GM19193 (cell line): Measurements from ENCODE around the gene SNRPD1.

Experiments
- POLR2A ChIP-seq: IDR thresholded peaks from 4 replicates; pipeline ENCODE4 v1.6.1; 2011; ENCODE audit not compliant: insufficient read depth, insufficient read length; ENCODE audit errors: extremely low read depth

The SNRPD1 gene

GRCh38 chr18:21629089-21629832 is 17.1 kb downstream of the SNRPD1 start:
- TF ChIP-seq POLR2A = no peak

GRCh38 chr18:21632393-21632792 is 20.3 kb downstream of the SNRPD1 start:
- no peak for TF ChIP-seq POLR2A

DNA sequence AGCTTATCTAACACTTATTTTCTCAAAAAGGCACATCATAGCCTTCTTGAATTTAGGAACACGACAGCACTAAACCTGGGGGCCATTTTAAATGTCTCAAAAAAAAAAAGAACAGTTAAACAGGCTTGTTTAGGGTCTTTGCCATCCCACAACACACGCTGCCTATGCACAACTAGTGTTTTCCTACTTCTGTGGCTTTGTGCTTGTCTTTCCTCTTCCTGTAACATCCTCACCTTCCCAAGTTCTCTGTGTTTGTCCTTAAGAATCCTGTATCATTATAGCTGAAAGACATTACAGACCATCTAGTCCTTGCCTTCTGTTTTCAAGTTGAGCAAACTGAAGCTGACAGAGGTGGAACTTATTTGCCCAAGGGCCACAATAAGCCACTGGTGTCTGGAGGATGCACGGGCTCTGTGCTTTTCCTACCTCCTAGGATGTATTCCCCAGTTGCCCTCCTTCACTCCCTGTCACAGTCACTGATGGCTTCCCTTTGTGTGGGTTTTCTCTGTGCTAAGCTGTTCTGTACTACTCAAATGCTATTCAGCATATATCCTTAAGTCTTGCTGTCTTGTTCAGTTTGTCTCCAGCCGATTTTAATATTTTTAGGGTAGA is 22.6 kb downstream of the SNRPD1 start:
- TF ChIP-seq POLR2A = no peak

GRCh38 chr18:21636769-21637168 is 24.7 kb downstream of the SNRPD1 start:
- no peak for TF ChIP-seq POLR2A

DNA sequence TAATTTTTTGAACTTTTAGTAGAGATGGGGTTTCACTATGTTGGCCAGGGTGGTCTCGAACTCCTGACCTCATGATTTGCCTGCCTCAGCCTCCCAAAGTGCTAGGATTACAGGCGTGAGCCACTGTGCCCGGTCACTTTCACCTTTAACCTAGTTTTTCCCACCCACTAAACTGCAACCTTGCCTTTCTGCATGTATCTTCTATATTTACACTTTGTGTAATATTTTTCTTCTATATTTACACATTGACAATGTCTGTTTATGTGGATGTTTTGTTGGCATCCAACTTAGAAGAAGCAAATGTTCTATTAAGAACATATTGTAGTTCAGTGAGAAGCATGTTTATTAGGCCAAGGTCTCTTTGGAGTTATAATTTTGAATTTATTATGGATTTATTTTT is 26.7 kb downstream of the SNRPD1 start:
- no peak for TF ChIP-seq POLR2A

DNA sequence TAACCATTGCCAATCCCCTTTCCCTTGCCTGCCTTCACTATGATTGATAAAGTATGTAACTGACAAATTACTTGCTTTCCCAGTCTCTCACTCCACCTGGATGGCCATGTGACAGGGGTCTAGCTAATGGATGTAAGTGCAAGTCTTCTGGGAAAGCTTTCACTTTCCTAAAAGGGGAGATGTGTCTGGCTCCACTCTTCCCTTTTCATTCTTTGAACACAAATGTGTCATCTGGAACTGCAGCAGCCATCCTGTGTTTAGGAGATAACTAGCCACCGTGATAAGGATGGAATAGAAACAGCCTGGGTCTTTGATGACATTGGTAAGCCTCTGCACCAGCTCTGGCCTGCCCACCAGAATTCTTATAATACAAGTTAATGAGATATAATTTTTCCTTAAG is 38.2 kb downstream of the SNRPD1 start:
- no peak for TF ChIP-seq POLR2A

DNA sequence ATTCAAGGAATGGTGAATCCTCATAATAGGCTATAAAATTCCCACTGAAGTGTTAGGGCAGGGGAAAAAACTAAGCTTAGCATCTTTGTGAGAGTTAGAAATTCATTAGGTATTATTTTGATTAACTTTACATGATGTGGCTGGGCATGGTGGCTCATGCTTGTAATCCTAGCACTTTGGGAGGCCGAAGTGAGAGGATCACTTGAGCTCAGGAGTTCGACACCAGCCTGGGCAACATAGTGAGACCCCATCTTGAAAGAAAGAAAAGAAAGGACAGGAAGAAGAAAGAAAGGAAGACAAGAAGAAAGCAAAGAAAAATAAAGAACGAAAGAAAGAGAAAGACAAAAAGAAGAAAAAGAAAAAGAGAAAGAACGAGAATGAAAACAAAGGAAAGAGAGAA is 40.0 kb downstream of the SNRPD1 start:
- TF ChIP-seq POLR2A = no peak

DNA sequence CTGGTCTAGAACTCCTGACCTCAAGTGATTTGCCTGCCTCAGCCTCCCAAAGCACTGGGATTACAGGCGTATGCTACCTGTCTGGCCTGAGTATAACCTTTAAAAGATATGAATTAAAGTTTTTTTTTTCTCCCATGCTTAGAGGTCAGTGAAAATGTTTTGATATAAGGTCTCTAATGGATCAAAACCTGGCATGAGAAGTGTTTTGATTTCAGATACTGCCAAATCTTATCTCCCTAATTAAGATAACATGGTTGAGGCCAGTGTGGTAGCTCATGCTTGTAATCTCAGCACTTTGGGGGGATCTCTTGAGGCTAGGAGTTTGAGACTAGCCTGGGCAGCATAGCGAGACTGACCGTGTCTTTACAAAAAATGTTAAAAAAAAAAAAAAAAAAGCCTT is 41.2 kb downstream of the SNRPD1 start:
- TF ChIP-seq POLR2A = no peak

- no peak for TF ChIP-seq POLR2A
Measured at GRCh38 chr18:21656402-21656801, 44.3 kb downstream of the SNRPD1 start.

- TF ChIP-seq POLR2A = no peak
Measured at GRCh38 chr18:21660078-21660477, 48.0 kb downstream of the SNRPD1 start.

DNA sequence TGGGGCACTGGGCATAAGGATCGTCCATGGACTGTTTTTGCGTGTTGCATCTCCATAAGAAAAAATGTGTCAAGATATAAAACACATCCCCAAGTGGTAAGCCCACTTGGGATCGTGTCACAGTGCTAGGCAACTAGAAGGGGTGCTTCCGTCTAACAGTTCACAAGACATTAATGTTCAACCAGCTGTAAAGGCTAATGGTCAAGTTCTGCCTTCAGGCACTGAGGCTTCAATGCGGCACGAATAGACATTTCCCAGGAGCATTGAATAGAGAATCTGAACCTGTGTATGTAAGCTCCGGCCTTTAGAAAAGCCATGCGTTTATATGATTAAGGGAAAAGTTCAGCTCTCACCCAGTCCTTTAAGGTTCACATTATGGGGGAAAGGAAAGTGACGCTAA is 50.5 kb downstream of the SNRPD1 start:
- TF ChIP-seq POLR2A = no peak

DNA sequence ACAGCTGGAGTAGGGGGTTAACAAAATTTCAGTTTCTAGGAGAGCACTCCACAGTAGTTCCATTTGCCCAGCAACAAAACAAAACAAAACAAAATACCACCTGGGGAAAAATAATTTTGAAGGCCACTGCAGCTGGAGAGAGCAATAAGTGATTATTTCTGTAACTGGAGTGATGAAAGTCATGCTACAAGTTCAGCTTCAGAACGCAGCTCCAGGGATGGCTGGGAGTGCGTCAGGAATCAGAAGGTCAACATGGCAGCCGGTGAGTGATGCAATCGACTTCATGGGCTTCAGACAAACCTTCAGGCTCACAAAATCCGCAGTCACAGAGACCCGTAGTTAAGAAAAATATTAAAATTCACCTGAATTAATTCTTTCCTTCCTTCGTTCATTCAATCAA is 51.5 kb downstream of the SNRPD1 start:
- no peak for TF ChIP-seq POLR2A

- no peak for TF ChIP-seq POLR2A
Measured at GRCh38 chr18:21664069-21664468, 52.0 kb downstream of the SNRPD1 start.

DNA sequence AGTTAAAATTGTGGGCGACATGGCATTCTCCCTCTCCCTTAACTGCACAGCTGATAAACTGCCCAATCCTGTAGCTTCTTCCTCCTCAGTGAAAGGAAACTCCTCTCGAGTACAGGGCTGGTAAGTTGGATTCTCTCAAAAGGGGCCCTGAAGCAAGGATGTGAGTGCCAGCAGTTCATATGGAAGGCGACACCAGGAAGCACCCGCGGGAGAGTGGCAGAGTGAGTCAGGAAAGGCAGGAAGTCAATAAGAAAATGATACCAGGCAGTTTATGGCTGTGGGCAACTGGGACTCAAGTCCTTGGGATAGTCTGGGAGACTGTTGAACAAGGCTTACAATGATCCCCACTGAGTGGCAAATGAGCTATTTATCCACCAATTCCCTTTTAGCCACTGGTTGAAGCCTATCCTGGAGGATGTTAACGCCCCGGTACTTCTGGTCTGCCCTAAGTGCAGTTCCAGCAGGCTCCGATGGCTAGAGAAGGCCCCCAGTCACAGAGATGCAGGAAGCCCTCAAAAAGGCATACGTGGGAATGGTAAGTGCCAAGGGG is 57.7 kb downstream of the SNRPD1 start:
- TF ChIP-seq POLR2A = no peak

GRCh38 chr18:21672521-21673267 is 60.6 kb downstream of the SNRPD1 start:
- TF ChIP-seq POLR2A = no peak
